Hippocampal formation (tissue), 2 donors: ENCODE measurements around the gene PSMB7.

Experiments
- DNase-seq, 2 donors: peaks; one replicate each; lab custom pipeline; 2025; lab: John Stamatoyannopoulos, UW

PSMB7 gene

DNA sequence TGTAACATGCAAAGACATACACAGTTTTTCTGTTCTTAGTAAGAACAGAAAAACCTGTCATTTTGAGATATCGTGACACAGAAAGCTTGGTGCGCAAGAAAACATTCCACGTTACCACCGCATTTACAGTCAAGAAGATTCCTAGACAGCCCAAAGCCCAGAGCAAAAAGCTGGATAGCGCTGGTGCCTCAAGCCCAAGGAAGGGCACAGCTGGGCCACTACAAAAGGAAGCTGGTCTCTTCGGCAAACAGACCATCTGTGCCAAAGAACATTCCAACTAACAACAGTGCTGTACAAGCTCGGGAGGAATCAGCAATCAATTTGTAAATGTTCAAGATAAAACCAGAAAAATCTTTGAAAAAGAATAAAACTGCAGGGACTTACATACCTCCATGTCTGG lies 31.0 kb downstream of the PSMB7 start:
- no peak for DNase-seq

DNA sequence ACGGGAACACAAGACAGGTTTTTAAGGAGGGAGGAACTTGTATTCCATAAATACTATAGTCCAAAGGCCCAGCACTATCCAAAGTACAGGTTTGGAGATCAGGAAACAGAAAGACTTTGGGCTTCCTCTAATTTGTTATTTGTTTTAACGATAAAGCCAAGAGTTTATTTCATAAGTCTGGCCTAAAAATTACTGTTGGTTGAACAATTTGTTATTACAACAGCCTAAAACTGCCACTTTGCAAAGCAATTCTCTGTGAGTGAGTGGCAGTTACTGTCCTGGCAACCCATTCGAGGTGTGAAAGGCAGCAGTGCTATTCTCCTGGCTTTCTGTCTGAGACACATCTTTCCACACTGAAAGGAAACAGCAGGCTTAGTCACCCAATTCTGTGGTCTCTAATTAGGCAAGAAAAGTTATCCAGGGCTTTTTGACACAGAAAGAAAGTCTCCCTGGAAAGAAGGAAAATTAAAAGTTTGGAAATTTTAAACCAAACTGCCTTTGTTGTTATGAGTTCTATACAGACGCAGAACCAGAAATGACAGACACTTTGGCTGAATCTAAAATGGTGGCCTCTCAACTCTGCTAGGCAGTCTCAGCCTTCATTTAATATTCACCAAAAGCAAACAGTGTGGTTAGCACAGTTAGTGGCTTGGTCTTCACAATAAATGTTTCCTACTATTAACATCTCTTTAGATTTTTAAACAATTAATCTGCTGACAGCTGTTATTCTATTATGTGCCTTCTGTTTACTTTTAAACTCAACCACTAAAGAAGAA lies 33.9 kb downstream of the PSMB7 start:
- no peak for DNase-seq

DNA sequence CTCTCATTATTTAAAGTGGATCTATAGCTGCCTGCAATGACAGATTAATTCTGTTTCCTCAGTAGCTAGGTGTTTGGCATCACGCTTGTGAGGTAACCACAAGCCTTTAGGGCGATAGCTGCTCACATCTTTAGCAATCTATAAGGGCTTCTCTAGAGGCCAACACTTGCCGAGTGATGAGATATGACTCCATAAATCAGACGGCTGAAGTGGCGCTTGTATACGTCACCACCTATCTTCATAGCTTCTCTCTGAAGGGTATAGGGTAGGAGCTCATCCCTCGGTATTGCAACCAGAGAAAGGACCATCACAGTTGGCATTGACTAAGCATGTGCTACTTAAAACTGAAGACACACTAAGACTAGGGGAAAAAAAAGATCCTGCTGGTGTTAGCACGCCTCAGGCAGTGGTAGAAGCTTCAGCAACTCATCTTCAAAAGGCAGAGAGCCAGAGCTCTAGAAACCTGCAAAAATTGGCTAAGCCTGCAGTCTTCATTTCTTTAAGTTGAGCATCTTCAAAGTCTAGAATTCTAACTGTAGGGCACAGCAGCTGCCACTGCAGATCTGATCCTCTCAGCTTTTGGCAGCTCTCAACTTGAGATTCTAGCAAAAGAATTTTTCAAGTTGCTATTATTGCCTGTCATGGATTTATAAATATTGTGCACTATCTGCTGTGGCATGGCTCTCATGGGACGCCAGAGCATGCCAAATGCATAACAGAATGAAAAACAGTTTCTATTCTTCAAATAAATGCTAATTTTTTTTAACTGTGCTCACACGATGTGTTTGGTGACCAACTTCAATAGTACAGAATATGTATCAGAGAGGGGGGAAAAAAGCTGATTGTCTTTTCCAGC lies 37.5 kb downstream of the PSMB7 start:
- no peak for DNase-seq

DNA sequence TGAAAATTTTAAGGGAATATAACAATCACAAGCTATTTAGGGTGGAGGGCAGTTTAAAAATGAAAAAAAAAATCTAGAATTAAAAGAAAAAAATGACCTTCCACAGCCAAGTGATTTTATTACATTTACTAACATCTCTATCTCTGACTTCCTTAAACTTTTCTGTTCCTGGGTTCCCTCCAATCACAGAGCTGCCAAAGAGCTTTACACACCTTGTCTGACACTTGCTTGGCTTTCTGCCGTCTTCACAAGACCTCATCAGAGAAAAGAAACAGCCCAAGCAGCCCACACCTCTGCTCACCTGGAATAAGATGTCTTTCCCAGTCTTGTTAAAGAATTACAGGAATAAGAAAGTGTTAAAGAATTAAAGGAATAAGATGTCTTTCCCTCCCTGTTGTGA lies 38.9 kb downstream of the PSMB7 start:
- no peak for DNase-seq

DNA sequence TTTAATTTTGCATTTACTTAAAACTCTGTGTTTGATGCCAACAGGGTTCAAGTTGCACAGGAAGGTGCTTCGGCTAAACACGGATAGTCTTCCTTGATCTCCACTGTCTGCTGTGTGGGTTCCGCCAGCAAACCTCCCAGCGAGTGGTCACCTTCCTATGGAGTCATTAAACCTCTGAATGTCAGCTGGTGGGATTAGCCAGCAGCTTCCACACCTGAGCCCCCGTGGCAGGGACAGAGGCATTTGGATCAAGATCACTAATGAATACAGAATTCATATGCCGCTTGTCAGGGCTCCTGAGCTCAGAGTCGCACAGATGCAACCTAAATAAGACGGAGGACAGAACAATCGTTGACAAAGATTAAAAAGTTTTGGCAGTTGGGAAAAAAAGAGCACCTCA lies 39.5 kb downstream of the PSMB7 start:
- no peak for DNase-seq

DNA sequence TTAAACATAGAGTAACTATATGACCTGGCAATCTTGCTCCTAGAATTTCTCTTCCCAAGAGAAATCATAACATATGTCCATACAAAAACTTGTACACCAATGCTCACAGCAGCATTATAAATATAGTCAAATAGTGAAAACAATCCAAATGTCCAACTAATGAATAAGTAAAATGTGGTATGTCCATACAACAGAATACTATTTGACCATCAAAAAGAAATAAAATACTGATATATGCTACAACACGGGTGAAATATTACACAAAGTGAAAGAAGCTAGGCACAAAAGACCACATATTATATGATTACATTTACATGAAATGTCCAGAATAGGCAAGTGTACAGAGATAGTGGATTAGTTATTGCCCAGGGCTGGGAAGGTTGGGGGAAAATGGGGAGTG lies 41.4 kb downstream of the PSMB7 start:
- DNase-seq, result no peak

DNA sequence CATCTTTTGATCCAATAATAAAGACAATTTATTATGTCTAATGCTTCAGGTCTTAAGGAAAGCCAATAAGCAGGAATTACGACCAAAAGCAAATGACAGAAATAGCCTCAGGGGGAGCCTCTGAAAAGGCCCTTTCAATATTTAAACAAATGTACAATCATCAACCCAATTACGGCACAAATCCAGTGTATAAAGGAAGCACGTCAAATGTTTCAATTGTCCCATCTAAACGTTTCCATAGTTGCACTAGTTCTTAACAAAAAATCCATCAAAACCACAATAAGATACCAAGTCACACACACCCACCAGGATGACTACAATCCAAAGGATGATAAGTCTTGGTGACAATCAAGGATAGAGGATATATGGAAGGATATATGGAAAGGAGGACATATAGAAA lies 41.9 kb downstream of the PSMB7 start:
- no peak for DNase-seq

DNA sequence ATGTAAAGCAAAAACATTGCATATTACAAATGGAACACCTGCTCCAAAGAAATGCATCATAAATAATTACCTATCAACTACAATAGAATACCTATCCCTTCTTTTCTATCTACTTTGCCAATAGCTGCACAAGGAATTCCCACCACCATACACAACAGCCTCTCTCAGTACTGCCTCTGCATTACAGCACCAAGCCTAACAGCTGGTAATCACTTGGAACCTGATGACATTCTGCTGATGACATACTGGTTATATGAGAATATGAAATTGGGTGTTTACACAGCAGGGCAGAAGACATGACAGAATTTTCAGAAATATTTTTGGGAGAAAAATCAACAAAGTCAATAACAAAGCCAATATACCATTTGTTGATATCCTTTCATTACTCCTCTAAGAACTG lies 43.2 kb downstream of the PSMB7 start:
- DNase-seq, result no peak

DNA sequence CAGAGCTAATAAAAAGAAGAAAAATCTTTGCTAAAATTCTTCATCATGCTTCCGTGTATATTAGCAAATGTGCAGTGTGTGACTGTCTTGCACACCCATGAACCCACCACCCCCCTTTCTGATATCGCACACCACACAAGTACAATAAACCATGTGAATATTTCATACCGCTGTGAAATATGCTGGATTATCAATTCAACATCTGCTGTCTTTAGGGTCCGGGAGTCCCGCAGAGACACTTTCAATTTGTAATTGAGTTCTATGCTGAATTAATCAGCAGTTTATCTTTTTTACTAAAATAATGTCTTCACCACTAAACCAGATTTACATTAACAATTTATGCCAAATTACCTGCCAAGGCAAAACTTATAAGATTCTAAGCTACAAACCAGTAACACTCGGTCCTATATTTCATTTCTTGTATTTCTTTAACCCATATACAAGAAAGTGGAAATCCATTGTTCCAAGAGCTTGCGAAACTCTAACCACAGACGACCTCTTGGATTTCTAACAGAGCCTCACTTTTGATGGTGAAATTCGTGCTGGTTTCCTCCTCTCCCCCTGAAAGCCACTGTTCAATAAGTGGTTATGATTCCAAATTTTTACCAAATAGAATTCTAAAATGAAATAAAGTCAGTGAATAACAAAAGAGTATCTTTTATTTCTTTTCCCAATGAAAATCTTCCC lies 44.2 kb downstream of the PSMB7 start:
- no peak for DNase-seq

DNA sequence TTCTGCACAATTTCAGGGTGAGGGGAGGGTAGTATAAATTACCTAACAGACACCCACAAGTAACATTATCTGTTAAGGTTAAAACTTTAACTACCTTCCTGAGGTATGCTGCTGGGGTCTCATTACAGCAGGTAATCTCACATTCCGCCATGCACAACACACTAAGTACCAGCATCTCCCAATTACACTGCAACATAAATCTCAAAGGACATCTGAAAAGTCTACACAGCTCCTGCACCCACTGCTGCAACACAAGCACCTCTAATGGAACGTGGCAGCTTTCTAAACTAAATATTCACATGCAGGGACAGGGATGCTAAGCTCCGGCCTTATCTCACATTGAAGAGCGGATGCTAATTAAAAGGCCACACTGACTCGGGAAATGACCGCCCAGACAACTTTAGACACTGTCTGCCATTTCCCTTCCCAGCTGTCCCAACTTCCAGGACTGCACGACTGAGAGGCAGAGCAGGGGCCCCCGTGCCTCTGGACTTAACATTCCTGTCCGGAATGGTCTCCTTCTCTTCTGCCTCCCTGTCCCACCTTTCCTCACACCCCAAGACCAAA lies 45.9 kb downstream of the PSMB7 start:
- no peak for DNase-seq

DNA sequence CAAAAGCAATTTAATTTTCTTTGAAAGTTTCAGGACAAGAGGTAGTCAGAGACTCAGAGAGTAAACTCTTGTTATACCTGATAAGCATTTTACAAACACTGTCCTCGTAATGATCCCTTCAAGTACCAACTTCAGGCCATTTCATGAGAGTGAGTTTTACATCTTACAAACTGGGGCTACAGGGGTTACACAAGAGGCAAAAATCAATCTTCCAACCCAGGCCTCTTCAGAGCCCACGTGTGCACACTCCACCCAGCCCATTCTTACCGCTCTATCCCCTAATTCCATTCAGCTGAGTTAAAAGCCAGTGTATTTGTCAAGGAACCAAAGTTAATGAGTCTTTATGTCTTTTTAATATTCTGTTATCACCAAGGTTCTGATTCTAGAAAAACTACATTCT lies 46.5 kb downstream of the PSMB7 start:
- DNase-seq, result no peak

DNA sequence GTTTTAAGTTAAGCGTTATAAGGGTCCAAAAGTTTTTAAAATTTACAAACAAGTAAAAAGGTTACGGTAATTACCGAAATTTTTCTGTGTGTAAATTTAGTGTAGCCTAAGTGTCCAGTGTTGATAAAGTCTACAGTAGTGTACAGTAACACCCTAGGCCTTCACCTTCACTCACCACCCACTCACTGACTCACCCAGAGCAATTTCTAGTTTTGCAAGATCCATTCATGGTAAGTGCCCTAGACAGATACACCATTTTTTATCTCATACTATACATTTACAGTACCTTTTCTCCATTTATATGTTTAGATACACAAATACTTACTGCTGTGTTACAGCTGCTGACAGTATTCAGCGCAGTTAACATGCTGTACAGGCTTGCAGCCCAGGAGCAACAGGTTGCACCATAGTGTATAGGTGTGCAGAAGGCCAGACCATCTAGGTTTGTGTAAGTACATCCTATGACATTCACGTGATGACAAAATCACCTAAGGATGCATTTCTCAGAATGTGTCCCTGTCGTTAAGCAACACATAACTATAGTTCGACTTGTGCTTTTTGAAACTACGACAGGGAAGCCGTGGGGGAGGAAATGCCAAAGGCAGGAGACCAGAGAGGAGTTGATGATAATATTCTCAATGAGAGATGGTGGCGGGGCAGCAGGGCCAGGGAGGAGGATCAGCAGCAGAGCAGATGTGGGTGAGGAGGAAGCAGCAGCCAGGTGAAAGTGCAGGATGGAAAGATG lies 48.6 kb downstream of the PSMB7 start:
- no peak for DNase-seq

DNA sequence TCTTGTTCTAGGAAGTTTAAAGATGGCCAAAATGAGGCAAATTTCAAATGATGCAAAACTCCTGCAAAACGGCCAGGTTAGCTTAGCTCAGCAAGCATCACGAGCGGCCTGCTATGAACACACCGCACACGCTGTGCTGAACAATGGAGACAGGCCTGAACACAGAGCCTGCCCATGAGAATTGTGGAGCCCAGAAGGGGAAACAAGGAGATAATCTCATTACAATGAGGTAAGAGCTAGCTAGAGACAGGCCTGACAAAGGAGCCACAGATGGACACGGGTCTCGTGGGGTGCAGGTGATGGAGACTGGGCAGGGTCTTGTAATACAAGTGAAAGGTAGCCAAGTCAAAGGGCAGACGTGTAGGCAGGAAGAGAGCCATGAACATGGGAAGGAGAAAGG lies 50.2 kb downstream of the PSMB7 start:
- DNase-seq, result no peak

DNA sequence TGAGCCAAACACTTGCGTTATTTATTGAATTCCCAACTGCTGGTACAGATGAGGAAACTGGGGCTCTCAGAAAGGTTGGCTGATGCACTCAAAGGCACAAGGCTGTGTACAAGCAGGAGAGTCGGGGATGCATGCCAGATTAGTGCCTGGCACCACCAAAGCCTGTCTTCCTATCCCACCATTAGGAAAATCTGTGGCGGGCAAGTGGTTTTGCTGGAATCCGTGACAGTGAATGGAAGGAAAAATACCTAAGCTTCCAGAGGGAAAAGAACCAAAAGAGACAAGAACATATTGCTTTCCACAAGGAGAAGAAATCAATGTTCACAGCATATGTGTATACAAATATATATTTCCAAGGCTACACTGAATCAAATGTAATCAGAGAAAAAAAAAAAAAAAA lies 51.1 kb downstream of the PSMB7 start:
- no peak for DNase-seq

DNA sequence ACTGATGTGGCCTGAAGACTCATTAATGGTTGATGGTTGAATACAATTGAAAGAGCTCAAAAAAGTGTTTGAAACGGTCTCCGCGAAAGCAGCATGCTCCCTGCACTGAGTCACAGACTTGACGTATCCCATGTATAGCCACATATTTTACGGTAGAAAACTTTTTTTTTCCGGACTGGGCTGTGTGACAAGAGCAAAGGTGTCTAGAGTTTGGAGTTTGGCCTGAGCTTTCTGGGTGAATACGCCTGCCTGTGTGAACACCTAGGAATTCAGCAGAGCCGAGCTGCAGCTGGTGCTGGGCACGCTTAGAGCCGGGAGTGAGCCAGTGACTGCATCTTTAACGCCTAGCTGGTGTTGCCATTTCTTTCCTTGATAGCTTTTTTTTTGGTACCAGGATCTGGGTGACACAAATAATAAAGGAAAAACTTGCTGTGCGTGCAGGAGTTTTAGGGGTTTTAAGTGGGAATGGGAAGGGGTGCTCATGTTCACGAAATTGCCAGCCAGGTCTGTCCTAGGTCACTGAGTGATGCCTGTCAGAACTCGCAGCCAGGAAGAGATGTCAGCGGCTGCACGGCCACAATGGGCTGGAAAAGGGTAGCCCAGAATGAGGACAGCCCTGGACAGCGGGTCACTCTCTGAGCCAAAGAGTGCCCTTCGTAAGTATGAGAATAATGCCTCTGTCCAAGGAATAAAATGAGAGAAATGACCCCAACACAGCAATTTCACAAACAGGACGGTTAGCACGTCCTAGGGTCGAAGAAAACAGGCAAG lies 51.7 kb downstream of the PSMB7 start:
- no peak for DNase-seq

DNA sequence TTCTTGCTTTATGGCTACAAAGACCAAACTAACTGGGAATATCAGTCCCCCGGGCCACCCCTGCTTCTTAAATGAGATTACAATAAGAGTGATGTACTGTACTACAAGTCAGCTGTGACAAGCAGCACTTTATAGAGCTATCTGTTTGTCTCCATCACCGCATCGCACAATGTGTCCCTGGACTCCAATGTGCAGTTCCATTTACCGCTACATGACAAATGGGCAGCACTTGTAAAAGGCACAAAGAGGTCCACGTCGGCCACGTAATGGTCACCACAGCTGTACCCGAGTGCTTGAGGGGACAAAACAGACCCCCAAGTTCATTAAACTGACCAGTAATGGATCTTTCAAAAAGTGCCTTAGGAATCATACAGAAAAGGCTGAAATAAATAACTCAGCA lies 54.1 kb downstream of the PSMB7 start:
- DNase-seq, result no peak

DNA sequence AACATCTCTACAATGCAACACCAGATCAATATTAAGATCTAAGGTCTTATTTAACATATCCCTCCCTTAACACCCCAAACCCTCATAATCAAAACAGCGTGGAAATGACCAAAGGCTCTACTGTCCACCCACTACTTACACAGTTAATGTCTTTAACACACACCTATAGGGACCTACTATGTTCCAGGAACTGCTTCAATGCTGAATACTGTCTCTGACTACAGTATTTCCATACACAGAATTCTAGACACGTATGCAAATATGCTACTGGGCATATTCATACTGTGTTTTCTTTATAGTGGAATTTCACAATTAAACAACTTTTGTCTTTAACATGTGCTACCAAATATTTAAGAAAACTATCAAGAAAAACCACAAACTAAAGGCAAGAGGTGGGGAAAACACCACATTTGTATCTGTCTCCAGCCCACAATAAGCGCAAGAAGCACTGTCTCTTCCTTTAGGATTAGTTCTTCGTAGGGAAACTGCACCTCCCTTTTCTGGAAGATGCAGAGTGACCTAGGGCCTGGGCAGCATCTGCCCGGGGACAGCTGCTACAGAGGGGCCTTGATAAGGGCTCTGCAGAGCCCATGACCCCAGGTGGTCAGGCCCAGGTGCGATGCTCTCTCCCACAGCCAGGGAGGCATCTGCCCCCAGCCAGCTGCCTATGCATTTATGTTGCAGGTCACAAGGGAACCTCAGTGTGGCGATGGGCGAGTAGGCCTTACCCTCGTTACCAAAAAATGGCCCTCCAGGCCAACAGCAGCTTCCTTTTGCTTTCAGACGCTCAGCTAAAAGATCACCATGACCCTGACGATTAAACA lies 55.2 kb downstream of the PSMB7 start:
- DNase-seq, result no peak

DNA sequence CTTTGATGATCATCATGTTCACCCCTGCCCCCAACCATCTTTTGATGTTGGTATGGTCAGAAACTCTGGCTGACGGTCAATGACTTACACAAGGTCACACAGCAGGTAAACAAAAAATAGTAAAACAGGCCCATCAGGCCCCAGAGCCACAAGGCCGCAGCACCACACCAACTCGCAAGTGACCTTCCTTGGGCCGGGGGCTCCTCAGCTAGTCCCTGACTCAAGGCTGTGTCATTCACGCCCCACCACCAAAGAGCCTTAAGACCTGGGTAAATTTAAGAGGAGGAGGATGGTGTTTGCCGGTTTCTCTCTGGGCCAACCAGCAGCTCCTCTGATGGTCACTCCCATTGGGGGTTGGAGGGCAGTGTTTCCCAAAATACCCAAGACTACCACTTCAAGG lies 55.8 kb downstream of the PSMB7 start:
- no peak for DNase-seq

DNA sequence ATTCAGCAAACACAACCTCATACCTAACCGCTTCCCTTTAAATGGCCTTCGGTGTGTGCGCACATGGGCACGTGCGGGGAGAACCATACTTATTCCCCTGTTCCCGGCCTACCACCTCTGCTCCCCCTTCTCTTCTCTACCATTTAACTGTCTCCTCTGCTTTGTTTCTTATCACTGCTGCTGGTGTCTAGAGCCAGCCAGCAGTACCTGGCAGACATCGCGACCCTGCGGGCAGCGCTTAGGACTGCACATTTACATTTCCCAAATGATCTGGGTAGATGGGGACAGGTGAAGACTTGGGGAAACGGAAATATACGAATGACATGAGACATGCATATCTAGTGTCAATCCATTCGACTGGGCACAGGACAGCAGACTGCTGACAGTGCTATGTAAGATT lies 56.6 kb downstream of the PSMB7 start:
- no peak for DNase-seq

DNA sequence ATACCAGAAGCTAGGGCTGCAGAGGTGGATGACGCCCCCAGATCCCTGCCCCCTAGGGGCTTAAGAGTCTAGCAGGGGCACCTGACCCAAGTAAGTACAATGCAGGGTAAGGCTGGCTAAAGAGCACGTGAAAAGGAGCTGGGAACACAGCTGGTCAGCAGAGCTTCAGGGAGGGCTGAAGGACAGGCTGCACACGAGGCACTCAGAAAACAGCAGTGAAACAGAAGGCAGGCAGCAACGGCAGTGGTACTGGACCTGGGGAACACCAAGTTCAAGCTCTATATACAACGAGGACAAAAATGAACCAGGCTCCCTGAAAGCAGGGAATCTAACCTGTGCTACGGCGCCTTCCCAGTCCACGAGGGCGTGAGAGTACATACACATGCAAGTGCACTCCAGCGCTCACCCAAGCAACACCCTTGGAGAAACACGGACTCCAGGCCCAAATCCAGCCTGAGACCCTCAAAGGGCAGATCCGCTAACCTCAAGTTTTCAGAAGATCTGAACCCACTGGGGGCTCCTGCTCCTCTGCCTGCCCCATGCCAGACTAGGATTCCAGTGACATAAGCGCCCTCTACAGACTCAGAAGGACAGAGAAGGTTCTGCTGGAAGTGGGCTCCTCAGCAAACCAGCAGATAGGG lies 57.4 kb downstream of the PSMB7 start:
- no peak for DNase-seq
